ENCODE measurements around the gene IRAK4.

DNA sequence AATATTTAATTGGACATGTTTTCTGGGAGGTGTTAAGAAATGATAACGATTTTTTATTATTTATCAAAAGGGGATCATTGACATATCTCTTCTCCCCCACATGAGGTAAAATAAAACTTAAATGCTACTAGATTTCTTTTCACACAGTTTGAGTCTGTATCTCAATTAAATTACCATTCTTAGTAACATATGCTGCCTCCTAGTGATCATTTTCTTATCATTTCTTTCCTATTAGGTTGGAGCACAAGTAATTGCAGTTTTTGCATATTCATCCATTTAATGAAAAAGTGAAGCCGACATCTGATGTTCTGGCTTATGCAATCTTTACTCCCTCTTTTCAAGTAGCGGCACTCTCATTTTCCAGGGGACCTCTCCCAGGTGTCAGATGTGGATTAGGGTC, 25.1 kb upstream of the IRAK4 start:
- TF ChIP-seq POLR2A (IDR thresholded peaks at IDR 0.05) (no peak), POLR2AphosphoS5 (IDR thresholded peaks at IDR 0.05) (no peak)

Data from prostate gland (tissue), 1 donor.